Neural progenitor cell (in vitro differentiated cells): ENCODE measurements around the gene SHE.

Experiments used
- CTCF ChIP-seq: fragments of 200-600 bp; sonication (generic); IDR thresholded peaks from 2 replicates; pipeline ENCODE4 v1.5.1; 2017; ENCODE audit warnings: antibody characterized with exemption, mild to moderate bottlenecking
- EZH2 ChIP-seq: fragments of 200-600 bp; sonication (generic); IDR thresholded peaks from 2 replicates; pipeline ENCODE4 v1.6.1; 2017; ENCODE audit warnings: antibody characterized with exemption, mild to moderate bottlenecking, moderate library complexity

GRCh38 chr1:154533952-154534844 is 32.0 kb upstream of the SHE start:
- peak; percentile 65 for TF ChIP-seq CTCF
- TF ChIP-seq EZH2, result no peak
